Left cardiac atrium (tissue), 4 donors: ENCODE measurements around the gene TTLL12. TPM values are rescaled to one million over a fixed set of nuclear protein-coding genes. Genes with fewer than 3 reads are reported as not detected.

Source experiments
- ATAC-seq, 2 donors: fragments of 200-7000 bp; cut with Tn5 transposase; one replicate each; pipeline ENCODE4 v1.9.1; 2020; ENCODE audit warnings: mild to moderate bottlenecking in 2 of 2, moderate library complexity in 2 of 2
- DNase-seq: peaks from one replicate; pipeline ENCODE4 v3.0.0-alpha.2; 2020
- intact Hi-C, 2 donors: fragments of 100-400 bp; cut with DNase I; formaldehyde crosslinking; loops; one replicate each; pipeline versions ENCODE4 v1.14.1 to v1.15.1; 2022 to 2023
- total RNA-seq, 2 donors: library from RNA; stranded (reverse); fragmentation: NEBNext Ultra II Directional; extraction: Animal tissue kit (Norgen Biotek cat#: 25700); gene quantifications; one replicate each; pipeline ENCODE4 v1.2.1, GENCODE V29; 2021
- donor health status: DM: no; HTN: yes; CAD: no.
- donor health status: DM: no; HTN: yes; CAD: no; lungs with severe emphysema.
- donor health status: DM: yes; HTN: yes; CAD: no.
- donor health status: Dilated cardiomyopathy.

Gene TTLL12
- total RNA-seq, 2 donors from 2014 or later, result 9.3 to 10.3 TPM

GRCh38 chr22:43164636-43165035, 22.3 kb downstream of the TTLL12 start:
- DNase-seq (no peak), ATAC-seq (peak in 1 of 2 donors; percentile 6)
- intact Hi-C loops, result no loop called here

GRCh38 chr22:43163241-43163795, 23.6 kb downstream of the TTLL12 start:
- intact Hi-C loops, result no loop called here
- no peak for DNase-seq
- no peak for ATAC-seq

GRCh38 chr22:43162412-43163150, 24.4 kb downstream of the TTLL12 start:
- ATAC-seq (no peak), DNase-seq (no peak)
- intact Hi-C loops, result no loop called here

- ATAC-seq, result no peak
- intact Hi-C loops, result no loop called here
- no peak for DNase-seq
These were observed 26.3 kb downstream of the TTLL12 start for GRCh38 chr22:43160497-43161126.

GRCh38 chr22:43159484-43160178, 27.3 kb downstream of the TTLL12 start:
- intact Hi-C loops, result no loop called here
- DNase-seq (no peak), ATAC-seq (peak in 1 of 2 donors; percentile 20)

GRCh38 chr22:43158778-43159483, 28.0 kb downstream of the TTLL12 start:
- intact Hi-C loops, result no loop called here
- DNase-seq (no peak), ATAC-seq (no peak)

- no peak for ATAC-seq
- DNase-seq, result no peak
- intact Hi-C loops, result no loop called here
These were observed 28.9 kb downstream of the TTLL12 start for GRCh38 chr22:43157874-43158546.

- intact Hi-C loops, result no loop called here
- DNase-seq (no peak), ATAC-seq (no peak)
These were observed 30.5 kb downstream of the TTLL12 start for GRCh38 chr22:43156413-43156812.

- no peak for ATAC-seq
- DNase-seq, result no peak
- intact Hi-C loops, result no loop called here
These were observed 31.1 kb downstream of the TTLL12 start for GRCh38 chr22:43155789-43156188.

- DNase-seq (no peak), ATAC-seq (no peak)
- intact Hi-C loops, result no loop called here
These were observed 31.9 kb downstream of the TTLL12 start for GRCh38 chr22:43154887-43155536.

GRCh38 chr22:43153899-43154298, 33.0 kb downstream of the TTLL12 start:
- ATAC-seq, result no peak
- no peak for DNase-seq
- intact Hi-C loops, result no loop called here

- intact Hi-C loops, result no loop called here
- ATAC-seq (peak; percentile 75 to 86), DNase-seq (peak; percentile 84)
These were observed 34.4 kb downstream of the TTLL12 start for GRCh38 chr22:43152357-43153071.

- no peak for ATAC-seq
- intact Hi-C loops, result no loop called here
- no peak for DNase-seq
These were observed 35.0 kb downstream of the TTLL12 start for GRCh38 chr22:43152003-43152356.

GRCh38 chr22:43151251-43152002, 35.5 kb downstream of the TTLL12 start, which contains the start of gene TSPO:
TSPO (plus strand) TSS chr22:43151559; CDS start chr22:43159239, 7,680 bp downstream.
- intact Hi-C loops, result no loop called here
- DNase-seq (peak; percentile 87), ATAC-seq (peak; percentile 89 to 90)

GRCh38 chr22:43150731-43151206, 36.2 kb downstream of the TTLL12 start:
- DNase-seq (no peak), ATAC-seq (no peak)
- intact Hi-C loops, result no loop called here

GRCh38 chr22:43148581-43148980, 38.4 kb downstream of the TTLL12 start:
- DNase-seq (no peak), ATAC-seq (no peak)
- intact Hi-C loops, result no loop called here

GRCh38 chr22:43147821-43148220, 39.1 kb downstream of the TTLL12 start:
- ATAC-seq (no peak), DNase-seq (no peak)
- intact Hi-C loops, result no loop called here
